Left lung (tissue), 10 donors: ENCODE measurements around the gene COX19. TPM values are rescaled to one million over a fixed set of nuclear protein-coding genes. Genes with fewer than 3 reads are reported as not detected.

Experiments used
- ATAC-seq: fragments of 200-7000 bp; cut with Tn5 transposase; one replicate; pipeline ENCODE4 v1.9.1; 2020; ENCODE audit warnings: moderate library complexity
- DNase-seq, 4 donors: peaks; one replicate each; pipeline ENCODE4 v3.0.0-alpha.2; 2013 to 2020
- H3K27ac ChIP-seq, 2 donors: fragments of 200-600 bp; sonication (generic) in 1 of 2; one replicate each; pipeline versions ENCODE4 v1.5.0 to v1.8.0; 2020 to 2021
- H3K27me3 ChIP-seq, 2 donors: fragments of 200-600 bp; sonication (generic) in 1 of 2; one replicate each; pipeline versions ENCODE4 v1.5.0 to v1.8.0; 2020 to 2021
- H3K36me3 ChIP-seq, 2 donors: fragments of 200-600 bp; sonication (generic) in 1 of 2; one replicate each; pipeline versions ENCODE4 v1.5.0 to v1.8.0; 2020 to 2021
- H3K4me1 ChIP-seq, 2 donors: fragments of 200-600 bp; one replicate each; pipeline ENCODE4 v1.8.0; 2021
- H3K4me3 ChIP-seq, 2 donors: fragments of 200-600 bp; sonication (generic) in 1 of 2; one replicate each; pipeline versions ENCODE4 v1.5.0 to v1.8.0; 2020 to 2021; ENCODE audit warnings: mild to moderate bottlenecking in 1 of 2
- H3K9me3 ChIP-seq, 2 donors: fragments of 200-600 bp; sonication (generic) in 1 of 2; one replicate each; pipeline versions ENCODE4 v1.5.0 to v1.8.0; 2020 to 2021
- CTCF ChIP-seq, 2 donors: fragments of 200-600 bp; sonication (generic) in 1 of 2; IDR thresholded peaks; one replicate each; pipeline versions ENCODE4 v1.5.0 to v1.8.0; 2021; ENCODE audit warnings: antibody characterized with exemption in 2 of 2
- intact Hi-C, 2 donors: fragments of 100-400 bp; cut with DNase I; formaldehyde crosslinking; loops; one replicate each; pipeline versions ENCODE4 v1.11.2 to v1.14.2; 2022
- polyA plus RNA-seq, 6 donors: library from polyadenylated mRNA; unstranded; fragments of 120-200 nt; gene quantifications; one replicate each; pipeline ENCODE4 v1.2.1, GENCODE V29; 2013; ENCODE audit not compliant: insufficient read length in 6 of 6
- total RNA-seq, 2 donors: library from RNA; stranded (reverse); fragmentation: NEBNext Ultra II Directional; extraction: Animal tissue kit (Norgen Biotek cat#: 25700); gene quantifications; one replicate each; pipeline ENCODE4 v1.2.1, GENCODE V29; 2021
- donor health status: DM: no; HTN: yes; CAD: no.
- donor health status: DM: no; HTN: no; CAD: no.

COX19 gene
- total and polyA plus RNA-seq, 8 donors, result 9.1 to 18.1 (median 16.4) TPM

DNA sequence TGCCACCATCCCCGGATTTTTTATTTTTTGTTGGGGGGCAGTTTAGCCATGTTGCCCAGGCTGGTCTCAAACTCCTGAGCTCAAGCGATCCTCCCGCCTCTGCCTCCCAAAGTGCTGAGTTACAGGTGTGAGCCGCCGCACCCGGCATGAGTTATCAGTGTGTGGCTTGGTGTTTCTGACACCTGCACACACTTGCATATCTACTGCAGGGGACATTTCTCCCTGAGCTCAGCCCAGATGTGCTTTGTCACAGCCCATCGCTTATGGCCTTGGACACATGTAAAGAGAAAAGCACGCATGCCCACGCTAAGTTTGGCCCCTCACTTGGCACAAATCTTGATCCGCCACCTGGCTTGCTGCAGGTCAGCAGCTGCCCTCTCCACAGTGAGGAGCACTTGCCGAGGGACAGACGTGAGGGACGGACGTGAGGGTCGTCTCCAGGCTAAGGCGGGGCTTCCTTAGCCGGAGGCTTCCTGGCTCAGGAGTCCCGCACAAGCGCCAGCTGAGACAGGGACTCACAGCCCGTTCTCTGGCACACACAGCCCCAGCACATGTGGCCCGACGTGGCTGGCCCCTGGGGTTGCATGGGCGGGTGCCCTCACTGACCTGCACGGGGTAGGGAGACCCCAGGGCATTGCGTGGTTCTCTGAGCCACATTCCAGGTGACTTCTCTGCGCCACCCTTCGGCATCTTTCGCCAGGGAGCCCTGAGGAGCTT lies 19.4 kb upstream of the COX19 start:
- no peak for TF ChIP-seq CTCF (IDR thresholded peaks at IDR 0.05)
- H3K4me3 ChIP-seq, result no peak overlapping the region
- peaks cover 0 to 9% of the 10 kb centered on the region in 2 donors for H3K4me1 ChIP-seq
- H3K27me3 ChIP-seq, result peaks cover 0 to 26% of the 10 kb centered on the region in 2 donors
- no peak for DNase-seq
- peaks cover 0 to 27% of the 10 kb centered on the region in 2 donors for H3K36me3 ChIP-seq
- no peak overlapping the region for H3K27ac ChIP-seq
- ATAC-seq, result no peak
- H3K9me3 ChIP-seq, result no peaks in the 10 kb centered on the region
- intact Hi-C loops, result loop anchor here in 1 of 2 donors (2.0 kb wide), 1 partner anchor 70 kb away; no protein-coding TSS in a partner anchor

GRCh38 chr7:992709-993607 lies 17.6 kb upstream of the COX19 start:
- H3K27me3 ChIP-seq, result peaks cover 0 to 43% of the 10 kb centered on the region in 2 donors
- peaks cover 0 to 21% of the 10 kb centered on the region in 2 donors for H3K36me3 ChIP-seq
- no peak overlapping the region for H3K27ac ChIP-seq
- no peak overlapping the region for H3K4me3 ChIP-seq
- H3K4me1 ChIP-seq, result peaks cover 0 to 9% of the 10 kb centered on the region in 2 donors
- H3K9me3 ChIP-seq, result no peaks in the 10 kb centered on the region
- ATAC-seq (peak; percentile 99), DNase-seq (peak; percentile 94 to 100 (median 98))
- TF ChIP-seq CTCF (IDR thresholded peaks at IDR 0.05), result peak; percentile 98
- intact Hi-C loops, result no loop called here

- DNase-seq (peak in 1 of 4 donors; percentile 72), ATAC-seq (no peak)
- TF ChIP-seq CTCF (IDR thresholded peaks at IDR 0.05), result no peak
- intact Hi-C loops, result no loop called here
- Histone ChIP-seq H3K36me3 (peaks cover 0 to 11% of the 10 kb centered on the region in 2 donors), H3K9me3 (no peaks in the 10 kb centered on the region), H3K4me3 (no peak overlapping the region), H3K27me3 (peaks cover 0 to 52% of the 10 kb centered on the region in 2 donors), H3K4me1 (peaks cover 0 to 9% of the 10 kb centered on the region in 2 donors), H3K27ac (no peak overlapping the region)
These were observed 16.6 kb upstream of the COX19 start for GRCh38 chr7:991729-992656.

GRCh38 chr7:990933-991728 lies 15.8 kb upstream of the COX19 start:
- H3K4me1 ChIP-seq, result peaks cover 0 to 9% of the 10 kb centered on the region in 2 donors
- peaks cover 0 to 2% of the 10 kb centered on the region in 2 donors for H3K36me3 ChIP-seq
- TF ChIP-seq CTCF (IDR thresholded peaks at IDR 0.05), result no peak
- peak in 1 of 4 donors; percentile 67 for DNase-seq
- no peaks in the 10 kb centered on the region for H3K9me3 ChIP-seq
- no peak overlapping the region for H3K4me3 ChIP-seq
- no peak for ATAC-seq
- H3K27ac ChIP-seq, result no peak overlapping the region
- intact Hi-C loops, result no loop called here
- peaks cover 0 to 61% of the 10 kb centered on the region in 2 donors for H3K27me3 ChIP-seq
